HEK293T (cell line): ENCODE results near the gene INHBC.

ENCODE experiments used
- ARNT ChIP-seq: fragments of 450-650 bp; IDR thresholded peaks from 2 replicates; pipeline ENCODE4 v1.6.1; 2017; ENCODE audit warnings: mild to moderate bottlenecking
- BHLHE40 ChIP-seq: fragments of 450-650 bp; IDR thresholded peaks from 2 replicates; pipeline ENCODE4 v1.6.1; 2016; ENCODE audit warnings: mild to moderate bottlenecking, moderate library complexity, borderline replicate concordance
- CTBP1 ChIP-seq: fragments of 450-650 bp; IDR thresholded peaks from 2 replicates; pipeline ENCODE4 v1.6.1; 2016; ENCODE audit warnings: borderline replicate concordance
- ELF4 ChIP-seq: fragments of 450-650 bp; IDR thresholded peaks from 2 replicates; pipeline ENCODE4 v1.6.1; 2017; ENCODE audit warnings: antibody characterized with exemption
- FOXA1 ChIP-seq: fragments of 450-650 bp; IDR thresholded peaks from 2 replicates; pipeline ENCODE4 v1.6.1; 2016; ENCODE audit warnings: mild to moderate bottlenecking
- FOXK2 ChIP-seq: fragments of 450-650 bp; IDR thresholded peaks from 2 replicates; pipeline ENCODE4 v1.6.1; 2016; ENCODE audit warnings: mild to moderate bottlenecking
- FOXM1 ChIP-seq: fragments of 450-650 bp; IDR thresholded peaks from 2 replicates; pipeline ENCODE4 v1.6.1; 2017; ENCODE audit warnings: mild to moderate bottlenecking, borderline replicate concordance
- HDGF ChIP-seq: fragments of 450-650 bp; IDR thresholded peaks from 2 replicates; pipeline ENCODE4 v1.6.1; 2017; ENCODE audit warnings: antibody characterized with exemption, borderline replicate concordance
- NFRKB ChIP-seq: fragments of 450-650 bp; IDR thresholded peaks from 2 replicates; pipeline ENCODE4 v1.6.1; 2016; ENCODE audit warnings: mild to moderate bottlenecking, moderate library complexity
- SP1 ChIP-seq: fragments of 450-650 bp; IDR thresholded peaks from 2 replicates; pipeline ENCODE4 v1.6.1; 2017
- SUZ12 ChIP-seq: fragments of 450-650 bp; IDR thresholded peaks from 2 replicates; pipeline ENCODE4 v1.6.1; 2016; ENCODE audit warnings: mild to moderate bottlenecking
- ZNF384 ChIP-seq: fragments of 450-650 bp; IDR thresholded peaks from 2 replicates; pipeline ENCODE4 v1.6.1; 2016
- TF ChIP-seq, protein P1 (sequence below): fragments of 450-650 bp; IDR thresholded peaks from 2 replicates; pipeline ENCODE4 v1.6.1; 2016

GRCh38 chr12:57454213-57454565, 19.6 kb downstream of the INHBC start:
- TF ChIP-seq CTBP1 (no peak), SUZ12 (no peak), FOXA1 (no peak), SP1 (no peak), ZNF384 (no peak), HDGF (no peak), ARNT (no peak), FOXM1 (no peak), ELF4 (no peak), BHLHE40 (no peak), FOXK2 (no peak), NFRKB (no peak)
- TF ChIP-seq, protein P1, sequence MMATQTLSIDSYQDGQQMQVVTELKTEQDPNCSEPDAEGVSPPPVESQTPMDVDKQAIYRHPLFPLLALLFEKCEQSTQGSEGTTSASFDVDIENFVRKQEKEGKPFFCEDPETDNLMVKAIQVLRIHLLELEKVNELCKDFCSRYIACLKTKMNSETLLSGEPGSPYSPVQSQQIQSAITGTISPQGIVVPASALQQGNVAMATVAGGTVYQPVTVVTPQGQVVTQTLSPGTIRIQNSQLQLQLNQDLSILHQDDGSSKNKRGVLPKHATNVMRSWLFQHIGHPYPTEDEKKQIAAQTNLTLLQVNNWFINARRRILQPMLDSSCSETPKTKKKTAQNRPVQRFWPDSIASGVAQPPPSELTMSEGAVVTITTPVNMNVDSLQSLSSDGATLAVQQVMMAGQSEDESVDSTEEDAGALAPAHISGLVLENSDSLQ: no peak
